GM18870 (cell line): Measurements from ENCODE around the gene IFNK.
"Not testable (repeated sequence)": the region's sequence is repeated elsewhere in the genome, so short reads cannot be mapped to it uniquely, and the experiment has no call there.

Experiments used
- ATAC-seq: cut with Tn5 transposase; IDR thresholded peaks from one replicate; pipeline ENCODE4 v1.9.1; 2021; ENCODE audit warnings: moderate library complexity; ENCODE audit not compliant: unreplicated experiment

Gene IFNK, protein sequence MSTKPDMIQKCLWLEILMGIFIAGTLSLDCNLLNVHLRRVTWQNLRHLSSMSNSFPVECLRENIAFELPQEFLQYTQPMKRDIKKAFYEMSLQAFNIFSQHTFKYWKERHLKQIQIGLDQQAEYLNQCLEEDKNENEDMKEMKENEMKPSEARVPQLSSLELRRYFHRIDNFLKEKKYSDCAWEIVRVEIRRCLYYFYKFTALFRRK

DNA sequence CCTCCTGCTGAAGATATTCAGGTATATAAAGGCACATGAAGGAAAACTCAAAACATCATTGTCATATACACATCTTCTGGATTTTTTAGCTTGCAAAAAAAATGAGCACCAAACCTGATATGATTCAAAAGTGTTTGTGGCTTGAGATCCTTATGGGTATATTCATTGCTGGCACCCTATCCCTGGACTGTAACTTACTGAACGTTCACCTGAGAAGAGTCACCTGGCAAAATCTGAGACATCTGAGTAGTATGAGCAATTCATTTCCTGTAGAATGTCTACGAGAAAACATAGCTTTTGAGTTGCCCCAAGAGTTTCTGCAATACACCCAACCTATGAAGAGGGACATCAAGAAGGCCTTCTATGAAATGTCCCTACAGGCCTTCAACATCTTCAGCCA lies at the start of gene IFNK:
Gene IFNK (plus strand): TSS at position 55 of the 400 bp plus-strand sequence. CDS start 47 bp downstream, at position 102.
- ATAC-seq = no peak

DNA sequence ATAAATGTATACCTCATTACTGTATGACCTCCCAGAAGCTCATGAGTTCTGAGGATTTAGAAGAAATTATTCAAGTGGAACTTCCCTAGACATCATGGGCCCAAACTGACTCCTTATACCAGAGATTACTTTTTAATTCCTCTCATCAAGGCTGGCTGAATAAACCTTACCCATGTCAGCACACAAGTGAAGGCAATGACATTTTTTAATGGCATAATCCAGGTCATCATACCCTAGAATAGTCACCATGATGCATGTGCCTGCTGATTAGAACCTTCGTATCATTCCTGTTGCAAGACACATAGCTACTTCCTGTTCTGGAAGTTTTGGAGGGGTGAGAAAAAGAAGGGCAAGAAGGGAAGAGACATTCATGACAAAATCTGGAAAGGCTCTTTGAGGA lies 49.8 kb upstream of the IFNK start:
- no peak for ATAC-seq

DNA sequence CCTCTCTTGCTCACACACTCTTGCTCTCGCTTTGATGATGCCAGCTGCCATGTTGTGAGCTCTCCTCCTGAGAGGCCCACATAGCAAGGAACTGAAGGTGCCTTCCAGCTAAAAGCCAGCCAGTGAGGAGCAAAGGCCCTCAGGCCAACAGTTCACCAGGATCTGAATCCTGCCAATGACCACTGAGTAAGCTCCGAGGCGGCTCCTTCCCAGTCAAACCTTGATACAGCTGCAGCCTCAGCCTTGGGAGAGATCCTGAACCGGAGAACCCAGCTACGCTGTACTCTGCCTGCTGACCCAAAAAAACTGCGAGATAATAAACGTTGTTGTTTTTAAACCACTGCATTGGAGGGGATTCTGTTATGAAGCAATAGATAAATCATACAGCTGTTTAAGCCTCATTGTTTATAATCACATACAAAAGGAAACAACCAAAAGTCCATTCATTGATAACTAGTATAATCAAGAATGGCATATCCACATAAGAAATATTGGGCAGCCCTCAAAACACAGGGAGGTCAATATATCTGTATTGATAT lies 49.0 kb upstream of the IFNK start:
- ATAC-seq = no peak

DNA sequence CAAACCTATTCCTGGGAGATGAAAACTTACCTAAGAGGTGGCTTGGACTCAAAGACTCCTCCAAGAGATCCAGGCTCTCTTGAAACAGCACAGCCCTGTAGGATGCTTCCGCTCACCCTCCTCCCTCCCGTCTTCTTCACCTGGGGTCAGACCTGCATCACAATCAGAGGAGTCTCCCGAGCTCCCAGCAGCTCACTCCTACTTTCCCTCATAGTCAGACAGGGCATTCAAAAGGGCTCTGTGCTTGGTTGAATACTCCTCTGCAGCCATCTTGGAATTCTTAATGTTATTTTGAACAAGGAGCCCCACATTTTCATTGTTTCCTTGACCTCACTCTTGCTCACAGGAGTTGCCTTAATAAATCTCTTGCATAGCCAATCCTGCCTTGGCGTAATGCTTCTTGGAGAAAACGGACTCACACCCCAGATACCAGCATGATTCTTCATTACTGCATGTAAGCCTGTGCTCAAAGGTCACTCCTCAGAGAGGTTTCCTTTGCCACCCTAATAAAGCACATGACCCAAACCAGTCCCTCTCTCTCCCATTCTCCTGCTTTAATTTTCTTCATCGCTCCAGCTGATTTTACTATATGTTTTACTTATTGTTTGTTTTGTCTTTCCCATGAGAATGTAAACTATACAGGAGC lies 47.1 kb upstream of the IFNK start:
- no peak for ATAC-seq

DNA sequence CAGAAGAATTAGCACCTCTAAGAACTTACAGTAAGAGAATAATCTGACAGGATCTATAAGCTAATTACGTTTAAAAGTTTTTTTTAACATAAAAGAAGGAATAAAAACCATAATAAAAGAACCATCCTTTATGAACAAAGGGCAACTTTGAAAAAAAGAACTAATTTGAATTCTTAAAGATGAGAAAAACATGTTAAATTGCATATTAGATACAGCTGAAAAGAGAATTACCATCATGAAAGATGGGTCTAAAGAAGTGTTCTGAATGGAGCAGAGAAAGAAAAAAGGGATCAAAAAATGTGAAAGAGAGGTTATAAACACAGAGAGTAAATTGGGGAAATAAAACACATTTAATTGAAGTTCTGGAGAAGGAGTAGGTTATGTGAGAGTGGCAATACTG lies 45.8 kb upstream of the IFNK start:
- no peak for ATAC-seq

DNA sequence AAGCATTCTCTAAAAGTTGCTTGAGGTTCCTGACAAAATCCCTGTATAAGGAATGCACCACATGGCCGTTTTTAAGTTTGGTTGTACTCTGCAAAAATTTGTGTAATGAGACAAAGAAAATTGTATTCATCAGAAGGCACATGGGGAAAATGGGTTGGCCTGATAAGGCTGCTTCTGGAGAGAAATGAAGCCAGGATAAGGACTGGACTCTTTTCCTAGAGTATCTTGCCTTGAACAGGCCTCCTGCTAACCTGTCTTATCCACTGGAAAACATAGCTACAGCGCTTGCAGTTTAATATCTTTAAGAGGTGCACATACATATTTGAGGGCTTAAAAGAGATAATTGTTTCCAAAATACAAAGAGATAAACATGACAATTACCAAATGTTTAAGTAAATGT lies 41.4 kb upstream of the IFNK start:
- ATAC-seq = no peak

DNA sequence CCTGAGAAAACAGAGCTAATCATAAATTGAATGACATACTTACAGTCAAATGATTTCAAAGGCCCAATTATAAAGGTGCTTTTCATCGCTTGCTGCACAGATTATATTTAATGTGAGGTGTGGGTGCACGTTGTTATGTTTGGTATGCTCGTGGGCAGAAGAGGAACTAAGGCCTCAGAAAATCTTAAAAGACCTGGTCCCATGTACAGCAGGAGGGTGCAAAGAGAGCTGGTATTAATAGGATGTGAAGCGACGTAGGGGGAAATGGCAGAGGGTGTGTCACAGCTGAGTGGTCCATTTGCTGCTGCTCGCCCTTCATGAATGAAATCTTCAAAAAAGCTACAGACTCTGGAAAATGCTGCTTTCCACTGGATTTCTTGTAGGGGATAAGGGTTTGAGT lies 40.5 kb upstream of the IFNK start:
- ATAC-seq = no peak

DNA sequence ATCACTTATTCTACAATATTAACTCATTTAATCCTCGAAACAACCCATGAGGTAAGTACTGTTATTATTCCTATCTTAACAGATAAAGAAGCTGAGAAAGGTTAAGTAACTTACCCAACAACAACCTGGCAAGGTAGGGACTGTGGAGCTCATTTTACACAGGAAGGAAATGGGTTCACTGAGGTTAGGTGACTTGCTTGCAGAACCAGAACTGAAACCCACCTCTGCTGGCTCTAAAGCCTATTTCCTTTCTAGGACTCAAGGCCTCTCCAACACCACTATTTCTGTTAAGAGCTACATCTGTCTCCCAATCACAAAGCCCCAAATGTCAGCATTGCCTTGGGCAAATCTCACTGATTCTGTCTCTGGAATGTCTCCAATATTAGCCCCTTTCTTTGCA lies 38.9 kb upstream of the IFNK start:
- ATAC-seq = peak; percentile 74

DNA sequence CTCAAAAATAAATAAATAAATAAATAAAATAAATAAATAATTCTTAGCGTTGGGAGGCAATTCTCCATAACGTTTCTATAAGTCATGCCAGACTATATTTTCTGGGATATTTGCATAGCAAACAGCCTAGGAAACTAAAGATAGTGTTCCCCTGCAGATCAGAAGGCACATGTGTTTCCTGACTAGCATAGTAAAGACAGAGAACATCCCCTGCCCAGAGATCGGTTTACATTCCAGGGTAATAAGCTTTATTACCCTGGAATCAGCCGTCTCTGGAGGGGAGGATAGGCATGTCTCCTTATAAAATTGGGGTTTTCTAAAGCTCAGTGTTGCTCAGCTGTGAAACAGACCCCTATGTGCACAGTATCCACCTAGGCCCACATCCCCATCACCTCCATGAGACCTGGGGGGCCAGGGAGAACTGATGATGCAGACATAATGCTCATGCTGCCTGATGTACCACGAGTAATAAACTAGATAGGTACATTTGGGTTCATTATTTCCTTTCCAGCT lies 36.9 kb upstream of the IFNK start:
- no peak for ATAC-seq

DNA sequence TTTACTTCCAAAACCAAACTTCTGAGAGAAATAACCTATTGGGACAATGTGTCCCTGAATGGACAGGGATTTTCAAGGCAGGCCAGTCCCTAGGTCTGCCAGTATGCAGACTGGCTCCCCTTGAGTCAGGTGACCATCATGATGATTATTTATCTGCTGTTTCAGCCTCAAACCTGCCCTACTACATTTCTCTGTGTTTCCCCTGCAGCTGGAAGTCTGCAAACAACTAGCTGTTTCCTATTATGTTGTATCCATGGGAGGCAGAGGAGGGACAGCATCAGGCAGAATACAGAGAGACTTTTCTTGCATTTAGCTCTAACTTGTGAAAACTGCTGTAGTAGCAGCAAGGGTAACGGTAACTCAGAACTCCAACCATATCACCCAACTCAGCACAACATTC lies 36.2 kb upstream of the IFNK start:
- no peak for ATAC-seq

DNA sequence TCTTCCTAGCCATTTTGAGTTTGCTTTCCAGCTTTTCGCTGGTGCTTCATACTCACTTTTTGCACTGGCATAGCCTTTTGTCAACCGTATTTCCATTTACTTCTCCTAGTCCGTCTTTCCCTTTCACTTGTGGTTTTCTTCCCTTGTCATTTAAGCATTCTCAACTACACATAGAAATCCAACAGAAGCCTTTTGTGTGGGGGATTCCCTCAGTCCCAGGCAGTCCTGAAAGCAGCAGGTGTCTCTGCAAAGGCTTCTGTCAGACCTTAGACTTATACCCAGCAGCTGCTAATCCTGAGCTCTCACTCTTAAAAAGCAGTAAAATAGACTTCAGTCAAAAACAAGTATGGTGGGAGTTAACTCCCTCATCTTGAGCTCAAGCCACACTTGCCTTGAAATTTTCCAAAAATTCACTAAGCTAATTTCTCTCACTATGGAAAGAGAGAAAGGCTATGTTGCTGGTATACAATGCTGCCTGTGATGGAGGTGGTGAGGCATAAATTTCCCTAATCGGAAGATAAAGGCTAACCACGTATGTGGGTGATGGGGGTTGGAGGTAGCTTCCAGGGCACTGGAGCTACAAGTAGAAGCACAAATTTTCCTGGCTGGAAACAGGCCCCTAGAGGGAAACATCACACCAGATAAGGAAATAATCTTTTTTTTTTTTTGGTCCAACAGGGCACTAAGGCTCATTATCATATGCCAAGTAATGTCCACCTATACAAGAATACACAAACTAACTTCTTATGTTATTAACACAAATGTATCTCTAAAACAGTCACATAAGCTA lies 34.8 kb upstream of the IFNK start:
- peak; percentile 89 for ATAC-seq

DNA sequence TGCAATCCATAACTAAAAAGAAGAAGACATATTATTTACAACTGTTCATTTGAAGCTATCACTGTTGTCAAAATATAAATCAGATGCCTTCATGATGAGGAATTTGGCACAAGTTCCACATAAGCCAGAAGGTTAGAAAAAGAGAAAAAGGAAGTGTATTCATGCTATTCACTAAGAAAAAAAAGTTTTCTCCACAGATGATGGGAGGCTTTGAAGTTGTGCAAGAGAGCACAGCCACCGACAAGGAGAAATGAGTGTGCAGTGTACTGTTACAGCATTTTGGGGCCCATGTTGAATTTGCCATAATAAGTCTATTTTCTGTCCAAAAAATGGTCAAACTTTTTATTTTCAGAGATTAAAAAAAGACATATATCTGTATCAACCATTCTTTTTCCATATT lies 32.9 kb upstream of the IFNK start:
- ATAC-seq = no peak

DNA sequence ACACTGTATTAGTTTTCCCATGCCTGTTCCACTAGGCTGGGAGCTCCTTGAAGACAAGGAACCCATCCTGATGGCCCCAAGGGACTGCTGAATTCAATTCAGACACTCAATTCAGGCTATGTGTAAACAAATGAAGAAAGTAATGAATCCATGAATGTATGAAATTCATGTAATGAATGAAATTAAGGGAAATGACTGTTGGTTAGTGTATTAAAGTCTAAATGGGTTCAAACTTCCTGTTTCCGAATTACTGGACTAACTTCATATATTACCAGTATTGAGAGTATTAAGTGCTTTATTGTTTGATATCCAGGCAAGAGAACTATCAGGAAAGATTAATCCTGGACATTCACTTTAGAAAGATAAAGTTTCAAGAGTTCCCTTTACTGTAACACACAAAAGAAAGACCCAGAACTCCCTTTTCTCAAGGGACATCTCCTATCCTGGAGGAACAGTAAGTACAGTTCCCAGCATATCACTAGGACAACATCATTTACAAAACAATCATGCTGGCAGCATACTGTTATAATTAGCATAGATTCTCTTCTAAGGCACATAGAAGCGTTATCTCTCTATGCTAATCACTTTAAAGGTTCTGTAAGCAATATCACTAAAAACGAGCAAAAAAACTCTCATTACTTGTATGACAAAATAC lies 28.5 kb upstream of the IFNK start:
- no peak for ATAC-seq

DNA sequence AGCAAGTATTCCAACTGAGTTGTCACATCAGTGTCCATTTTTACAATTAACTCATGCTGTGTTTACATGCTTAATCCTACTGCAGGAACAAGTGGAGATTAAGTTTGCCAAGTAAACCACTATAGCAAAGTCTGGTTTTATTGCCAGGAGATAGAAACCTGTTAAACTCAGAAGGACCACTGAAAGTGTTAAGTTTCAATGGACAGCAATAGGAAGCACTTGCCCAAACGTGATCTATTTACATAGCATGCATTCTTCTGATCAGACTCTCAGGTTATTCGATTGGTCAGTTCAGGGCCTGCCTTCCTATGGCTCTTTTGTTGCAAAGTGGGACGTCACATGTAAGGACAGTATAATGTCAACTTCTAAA lies 28.0 kb upstream of the IFNK start:
- ATAC-seq = no peak

DNA sequence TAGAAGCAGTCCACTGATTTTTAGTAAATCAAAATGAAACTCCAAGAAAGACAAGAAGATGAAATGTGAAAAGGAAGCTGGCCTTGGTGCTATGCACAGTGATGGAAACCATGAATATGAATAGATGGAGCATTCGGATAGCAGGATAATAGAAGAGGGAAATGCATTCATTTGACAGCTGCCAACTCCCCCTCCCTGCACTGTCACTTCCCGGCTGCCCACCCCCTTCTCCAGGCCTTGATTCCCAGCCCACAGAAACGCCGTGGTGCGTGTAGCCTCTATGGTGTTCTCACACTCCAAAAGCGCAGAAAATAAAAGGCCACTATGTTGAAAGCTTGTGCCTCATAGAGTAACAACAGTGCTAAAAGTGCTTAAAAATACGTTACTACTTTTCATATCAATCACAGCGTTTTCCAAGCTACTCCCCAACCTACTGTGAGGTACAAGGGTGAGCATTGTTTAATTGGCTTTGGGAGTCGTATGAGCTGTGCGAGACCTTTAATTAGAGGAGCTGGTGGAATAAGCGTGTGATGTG lies 26.1 kb upstream of the IFNK start:
- ATAC-seq = no peak

DNA sequence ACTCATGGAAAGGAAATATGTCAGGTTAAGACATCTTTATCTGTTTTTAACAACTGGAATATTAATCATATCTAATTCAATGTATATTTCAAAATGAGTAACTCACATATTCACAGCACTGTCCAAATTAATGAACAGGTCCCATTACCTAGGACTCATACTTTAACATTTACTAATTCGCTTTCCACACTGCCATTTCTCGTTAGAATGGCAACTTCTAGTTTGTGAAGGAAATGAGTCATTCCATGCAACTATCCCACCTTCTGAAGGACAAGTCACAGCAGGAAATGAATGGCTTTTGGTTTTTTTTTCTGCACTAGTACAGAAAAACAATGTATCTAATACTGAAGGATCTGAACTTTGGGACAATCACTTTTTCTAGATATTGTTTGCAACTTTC lies 24.6 kb upstream of the IFNK start:
- ATAC-seq = peak; percentile 73

DNA sequence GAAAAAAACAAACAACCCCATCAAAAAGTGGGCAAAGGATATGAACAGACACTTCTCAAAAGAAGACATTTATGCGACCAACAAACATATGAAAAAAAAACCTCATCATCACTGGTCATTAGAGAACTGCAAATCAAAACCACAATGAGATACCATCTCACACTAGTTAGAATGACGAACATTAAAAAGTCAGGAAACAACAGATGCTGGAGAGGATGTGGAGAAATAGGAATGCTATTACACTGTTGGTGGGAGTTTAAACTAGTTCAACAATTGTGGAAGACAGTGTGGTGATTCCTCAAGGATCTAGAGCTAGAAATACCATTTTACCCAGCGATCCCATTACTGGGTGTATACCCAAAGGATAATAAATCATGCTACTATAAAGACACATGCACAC lies 23.2 kb upstream of the IFNK start:
- not testable (repeated sequence) for ATAC-seq

DNA sequence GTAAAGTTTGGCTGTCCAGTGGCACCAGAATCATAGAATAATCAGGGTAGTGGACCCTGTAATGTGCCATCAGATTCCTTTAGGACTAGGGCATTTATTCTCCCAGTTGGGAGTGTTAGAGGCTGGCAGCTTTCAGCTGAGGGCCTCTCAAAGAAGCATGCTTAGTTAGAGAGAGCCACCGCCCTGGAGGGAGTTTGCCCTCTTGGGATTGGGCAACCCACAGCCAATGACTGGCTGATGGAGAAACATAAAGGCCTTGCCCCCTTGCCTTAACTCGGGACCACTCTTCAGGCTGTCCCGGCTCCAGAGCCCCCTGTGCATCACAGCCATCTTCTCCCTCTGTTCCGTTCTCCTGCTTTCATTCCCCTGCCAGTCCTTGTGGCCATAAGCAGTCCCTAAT lies 20.5 kb upstream of the IFNK start:
- ATAC-seq = no peak

DNA sequence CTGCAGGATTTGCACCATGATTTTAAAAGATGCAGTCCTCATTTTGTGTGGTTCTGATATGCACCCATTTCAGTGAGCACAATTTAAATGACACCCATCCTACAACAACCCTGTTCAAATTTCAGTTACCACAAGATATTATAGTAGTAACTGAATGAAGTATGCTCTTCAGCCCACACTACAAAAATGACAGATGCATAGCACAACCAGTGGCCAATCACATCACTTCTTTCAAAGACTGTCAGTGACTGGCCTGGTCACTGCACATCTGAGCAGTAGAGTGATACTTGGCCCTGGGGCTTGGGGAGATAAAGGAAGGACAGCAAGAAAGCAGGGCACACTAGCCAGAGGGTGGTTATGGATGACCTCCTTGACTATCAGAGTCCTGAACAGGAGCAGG lies 19.8 kb upstream of the IFNK start:
- no peak for ATAC-seq

DNA sequence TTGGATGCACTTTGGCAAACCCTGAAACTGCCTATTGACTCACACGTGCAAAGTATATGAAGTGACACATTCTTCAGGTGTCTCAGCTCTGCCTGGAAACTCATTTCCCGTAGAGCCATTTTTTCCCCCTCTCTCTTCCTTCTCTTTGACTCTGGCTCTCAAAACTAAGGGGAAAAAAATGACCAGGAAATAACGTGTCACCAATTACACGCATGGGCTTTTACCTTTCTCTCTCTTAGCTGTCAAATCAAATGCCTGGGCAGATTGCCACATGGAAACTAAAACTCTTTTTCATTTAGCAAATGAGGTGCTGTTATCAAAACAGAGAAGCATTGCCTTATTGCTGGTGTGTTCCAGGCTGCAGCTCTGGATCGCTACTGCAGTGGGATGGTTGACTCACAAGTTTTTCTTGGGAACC lies 18.3 kb upstream of the IFNK start:
- ATAC-seq = no peak

DNA sequence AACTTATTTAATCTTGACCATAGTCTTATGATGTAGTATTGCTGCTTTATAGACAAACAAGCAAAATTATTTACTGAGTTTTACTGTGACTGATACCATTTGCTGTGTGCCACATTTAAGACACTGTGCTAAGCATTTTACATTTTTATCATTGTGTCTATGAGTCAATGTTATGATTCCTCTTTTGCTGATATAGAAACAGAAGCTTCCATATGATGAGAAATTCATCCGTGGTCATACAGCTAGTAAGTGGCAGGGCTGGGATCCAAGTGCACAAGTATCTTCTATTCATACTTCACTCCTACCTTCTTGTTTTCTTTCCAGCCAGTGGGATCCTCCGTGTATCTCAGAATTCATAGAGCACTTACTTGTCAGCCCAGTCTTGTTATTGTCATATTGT lies 17.1 kb upstream of the IFNK start:
- ATAC-seq = no peak
